Endothelial cell (in vitro differentiated cells): Measurements from ENCODE around the gene TNIK. TPM values are rescaled to one million over a fixed set of nuclear protein-coding genes. Genes with fewer than 3 reads are reported as not detected.

Experiments used
- DNase-seq: peaks from one replicate; pipeline ENCODE4 v3.0.0; 2021; ENCODE audit warnings: low spot score
- H3K27ac Mint-ChIP-seq: one replicate; pipeline ENCODE4 v1.8.0; 2021; ENCODE audit warnings: mixed read lengths, inconsistent platforms; ENCODE audit not compliant: unreplicated experiment
- H3K27me3 Mint-ChIP-seq: one replicate; pipeline ENCODE4 v1.8.0; 2021; ENCODE audit warnings: mild to moderate bottlenecking, moderate library complexity, mixed read lengths, inconsistent platforms; ENCODE audit not compliant: unreplicated experiment
- H3K36me3 Mint-ChIP-seq: one replicate; pipeline ENCODE4 v1.8.0; 2021; ENCODE audit warnings: mild to moderate bottlenecking, low read depth, mixed read lengths, inconsistent platforms; ENCODE audit not compliant: unreplicated experiment
- H3K4me1 Mint-ChIP-seq: one replicate; pipeline ENCODE4 v1.8.0; 2021; ENCODE audit warnings: mild to moderate bottlenecking, mixed read lengths, inconsistent platforms; ENCODE audit not compliant: unreplicated experiment
- H3K4me3 Mint-ChIP-seq: one replicate; pipeline ENCODE4 v1.8.0; 2021; ENCODE audit warnings: mild to moderate bottlenecking, mixed read lengths, inconsistent platforms; ENCODE audit not compliant: unreplicated experiment
- H3K9me3 Mint-ChIP-seq: one replicate; pipeline ENCODE4 v1.8.0; 2021; ENCODE audit warnings: mixed read lengths, inconsistent platforms; ENCODE audit not compliant: unreplicated experiment
- total RNA-seq: library from RNA; stranded (reverse); fragmentation: NEBNext Ultra II Directional; extraction: Animal tissue kit (Norgen Biotek cat#: 25700); gene quantifications from one replicate; pipeline ENCODE4 v1.2.1, GENCODE V29; 2021; ENCODE audit not compliant: unreplicated experiment
- TF ChIP-seq, protein P1 (sequence below): fragments of 200-600 bp; sonication (generic); IDR thresholded peaks from one replicate; pipeline ENCODE4 v1.5.0; 2021; ENCODE audit warnings: antibody characterized with exemption; ENCODE audit not compliant: unreplicated experiment

TNIK gene
- total RNA-seq, 1 donor from 2014 or later = 67.0 TPM

GRCh38 chr3:171065732-171066131 is 394.5 kb downstream of the TNIK start:
- Mint-ChIP-seq H3K36me3 (peaks cover 30% of the 10 kb centered on the region), H3K4me1 (no peaks in the 10 kb centered on the region), H3K27ac (no peak overlapping the region), H3K4me3 (no peak overlapping the region), H3K27me3 (no peaks in the 10 kb centered on the region), H3K9me3 (no peaks in the 10 kb centered on the region)
- TF ChIP-seq, protein P1, sequence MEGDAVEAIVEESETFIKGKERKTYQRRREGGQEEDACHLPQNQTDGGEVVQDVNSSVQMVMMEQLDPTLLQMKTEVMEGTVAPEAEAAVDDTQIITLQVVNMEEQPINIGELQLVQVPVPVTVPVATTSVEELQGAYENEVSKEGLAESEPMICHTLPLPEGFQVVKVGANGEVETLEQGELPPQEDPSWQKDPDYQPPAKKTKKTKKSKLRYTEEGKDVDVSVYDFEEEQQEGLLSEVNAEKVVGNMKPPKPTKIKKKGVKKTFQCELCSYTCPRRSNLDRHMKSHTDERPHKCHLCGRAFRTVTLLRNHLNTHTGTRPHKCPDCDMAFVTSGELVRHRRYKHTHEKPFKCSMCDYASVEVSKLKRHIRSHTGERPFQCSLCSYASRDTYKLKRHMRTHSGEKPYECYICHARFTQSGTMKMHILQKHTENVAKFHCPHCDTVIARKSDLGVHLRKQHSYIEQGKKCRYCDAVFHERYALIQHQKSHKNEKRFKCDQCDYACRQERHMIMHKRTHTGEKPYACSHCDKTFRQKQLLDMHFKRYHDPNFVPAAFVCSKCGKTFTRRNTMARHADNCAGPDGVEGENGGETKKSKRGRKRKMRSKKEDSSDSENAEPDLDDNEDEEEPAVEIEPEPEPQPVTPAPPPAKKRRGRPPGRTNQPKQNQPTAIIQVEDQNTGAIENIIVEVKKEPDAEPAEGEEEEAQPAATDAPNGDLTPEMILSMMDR = no peak
- DNase-seq = no peak

GRCh38 chr3:171064461-171064860 is 395.7 kb downstream of the TNIK start:
- H3K27ac Mint-ChIP-seq = no peak overlapping the region
- H3K36me3 Mint-ChIP-seq = peaks cover 19% of the 10 kb centered on the region
- no peaks in the 10 kb centered on the region for H3K9me3 Mint-ChIP-seq
- TF ChIP-seq, protein P1 = no peak
- no peak for DNase-seq
- H3K4me1 Mint-ChIP-seq = no peaks in the 10 kb centered on the region
- H3K27me3 Mint-ChIP-seq = no peaks in the 10 kb centered on the region
- H3K4me3 Mint-ChIP-seq = no peak overlapping the region

GRCh38 chr3:171061749-171062148 is 398.5 kb downstream of the TNIK start:
- Mint-ChIP-seq H3K4me3 (no peak overlapping the region), H3K36me3 (peaks cover 16% of the 10 kb centered on the region), H3K9me3 (no peaks in the 10 kb centered on the region), H3K27me3 (no peaks in the 10 kb centered on the region), H3K27ac (no peak overlapping the region), H3K4me1 (no peaks in the 10 kb centered on the region)
- no peak for DNase-seq
- TF ChIP-seq, protein P1 = no peak

DNA sequence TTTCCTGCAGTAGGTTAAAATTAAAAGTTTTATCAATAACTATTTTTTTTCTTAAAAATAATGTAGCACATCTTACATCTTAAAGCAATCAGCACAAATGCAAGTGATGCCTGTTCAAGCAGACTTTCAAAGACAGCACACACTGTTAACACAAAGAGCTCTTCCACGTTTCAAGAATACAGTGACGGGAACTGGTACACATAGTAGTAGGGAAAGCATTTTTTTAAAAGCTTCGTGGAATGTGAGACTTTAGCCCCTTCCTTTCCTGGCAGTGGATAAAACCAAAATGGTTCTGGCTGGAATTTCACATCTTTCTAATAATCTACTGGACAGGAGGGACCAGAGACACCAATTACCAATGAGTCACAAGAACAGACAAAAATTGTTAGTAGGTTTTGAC is 400.2 kb downstream of the TNIK start:
- no peak for DNase-seq
- TF ChIP-seq, protein P1 = no peak
- H3K36me3 Mint-ChIP-seq = peaks cover 3% of the 10 kb centered on the region
- H3K4me3 Mint-ChIP-seq = no peak overlapping the region
- no peaks in the 10 kb centered on the region for H3K27me3 Mint-ChIP-seq
- no peak overlapping the region for H3K27ac Mint-ChIP-seq
- no peaks in the 10 kb centered on the region for H3K9me3 Mint-ChIP-seq
- no peaks in the 10 kb centered on the region for H3K4me1 Mint-ChIP-seq

- no peaks in the 10 kb centered on the region for H3K36me3 Mint-ChIP-seq
- H3K9me3 Mint-ChIP-seq = no peaks in the 10 kb centered on the region
- DNase-seq = no peak
- no peaks in the 10 kb centered on the region for H3K27me3 Mint-ChIP-seq
- H3K4me3 Mint-ChIP-seq = no peak overlapping the region
- no peaks in the 10 kb centered on the region for H3K4me1 Mint-ChIP-seq
- TF ChIP-seq, protein P1 = no peak
- no peak overlapping the region for H3K27ac Mint-ChIP-seq
These were observed 401.2 kb downstream of the TNIK start for GRCh38 chr3:171058873-171059603.
